Coronary artery (tissue), 2 donors: ENCODE results near the gene CEND1.

Experiments
- DNase-seq: peaks from one replicate; pipeline ENCODE4 v3.0.0-alpha.2; 2017; ENCODE audit warnings: low spot score
- H3K27ac ChIP-seq, 2 donors: fragments of 200-600 bp; sonication (generic); one replicate each; pipeline ENCODE4 v1.5.1; 2016 to 2019
- H3K4me3 ChIP-seq: fragments of 200-600 bp; sonication (generic); 2 replicates; pipeline ENCODE4 v1.5.1; 2016; ENCODE audit warnings: mild to moderate bottlenecking, moderate library complexity
- TF ChIP-seq, protein P1 (sequence below): fragments of 200-600 bp; sonication (generic); IDR thresholded peaks from one replicate; pipeline ENCODE4 v1.5.1; 2019; ENCODE audit warnings: antibody characterized with exemption

CEND1 gene

DNA sequence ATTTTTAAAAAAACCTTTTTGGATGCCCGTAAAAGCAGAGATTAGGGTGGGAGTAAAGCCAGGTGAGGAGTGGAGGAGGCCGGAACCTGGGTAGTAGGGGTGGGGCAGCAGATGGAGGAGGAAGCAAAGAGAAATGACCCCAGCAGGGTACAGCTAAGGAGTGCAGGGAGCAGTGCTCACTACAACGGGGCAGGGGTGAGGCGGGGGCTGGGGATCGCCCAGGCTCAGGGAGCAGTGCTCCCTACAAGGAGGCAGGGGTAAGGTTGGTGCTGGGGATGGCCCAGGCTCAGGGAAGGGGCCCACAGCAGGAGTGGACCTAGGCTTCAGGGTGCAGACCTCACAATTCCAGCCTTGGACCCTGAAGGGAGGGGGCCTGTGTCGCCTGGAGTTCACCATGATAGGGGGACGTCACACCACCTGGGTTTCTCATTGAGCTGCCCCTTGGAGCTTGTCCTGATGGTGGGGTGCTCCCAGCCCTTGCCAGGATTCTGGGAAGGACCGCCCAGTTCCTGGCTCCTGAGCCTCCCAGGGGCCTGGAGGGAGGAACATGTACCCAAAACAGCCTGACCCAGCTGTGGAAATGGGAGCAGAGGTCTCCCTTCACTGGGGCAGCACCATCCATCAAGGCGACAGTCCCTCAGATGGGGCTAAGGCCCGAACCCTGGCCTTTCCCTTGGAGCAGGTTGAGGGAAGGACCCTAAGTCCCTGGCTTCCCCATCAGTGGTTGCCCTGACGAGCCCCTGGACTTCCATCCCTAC, 26.0 kb upstream of the CEND1 start:
- H3K27ac ChIP-seq = no peak overlapping the region
- no peak overlapping the region for H3K4me3 ChIP-seq
- TF ChIP-seq, protein P1, sequence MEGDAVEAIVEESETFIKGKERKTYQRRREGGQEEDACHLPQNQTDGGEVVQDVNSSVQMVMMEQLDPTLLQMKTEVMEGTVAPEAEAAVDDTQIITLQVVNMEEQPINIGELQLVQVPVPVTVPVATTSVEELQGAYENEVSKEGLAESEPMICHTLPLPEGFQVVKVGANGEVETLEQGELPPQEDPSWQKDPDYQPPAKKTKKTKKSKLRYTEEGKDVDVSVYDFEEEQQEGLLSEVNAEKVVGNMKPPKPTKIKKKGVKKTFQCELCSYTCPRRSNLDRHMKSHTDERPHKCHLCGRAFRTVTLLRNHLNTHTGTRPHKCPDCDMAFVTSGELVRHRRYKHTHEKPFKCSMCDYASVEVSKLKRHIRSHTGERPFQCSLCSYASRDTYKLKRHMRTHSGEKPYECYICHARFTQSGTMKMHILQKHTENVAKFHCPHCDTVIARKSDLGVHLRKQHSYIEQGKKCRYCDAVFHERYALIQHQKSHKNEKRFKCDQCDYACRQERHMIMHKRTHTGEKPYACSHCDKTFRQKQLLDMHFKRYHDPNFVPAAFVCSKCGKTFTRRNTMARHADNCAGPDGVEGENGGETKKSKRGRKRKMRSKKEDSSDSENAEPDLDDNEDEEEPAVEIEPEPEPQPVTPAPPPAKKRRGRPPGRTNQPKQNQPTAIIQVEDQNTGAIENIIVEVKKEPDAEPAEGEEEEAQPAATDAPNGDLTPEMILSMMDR = no peak
- DNase-seq = no peak

DNA sequence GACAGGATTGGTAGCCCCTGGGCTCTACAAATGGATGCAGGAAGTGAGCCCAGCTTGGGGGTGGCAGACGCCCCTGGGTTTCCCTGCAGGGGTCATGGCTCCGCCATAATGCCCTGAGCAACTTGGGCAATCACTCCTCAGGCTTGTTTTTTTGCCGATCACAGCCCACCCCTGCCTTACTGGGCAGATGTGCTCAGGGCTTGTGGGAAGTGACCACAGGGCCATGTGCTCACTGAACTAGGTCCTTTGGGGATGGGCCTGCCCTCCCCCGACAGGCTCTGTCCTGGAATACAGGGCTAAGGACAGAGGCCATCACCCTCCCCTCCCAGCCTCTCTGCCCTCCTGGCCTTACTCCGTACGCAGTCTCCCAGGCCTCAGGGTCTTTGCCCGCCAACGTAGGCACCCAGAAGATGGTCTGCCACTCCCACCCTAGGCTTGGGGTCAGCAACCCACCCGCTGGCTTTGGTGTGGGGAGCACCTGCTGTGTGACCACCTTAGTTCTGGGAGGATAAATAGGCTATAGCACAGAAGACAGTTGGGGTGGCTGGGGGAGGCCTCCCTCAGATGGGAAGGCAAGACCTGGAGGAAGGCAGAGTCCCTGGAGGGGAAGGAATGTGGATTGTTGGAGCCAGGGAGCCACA, 23.7 kb upstream of the CEND1 start:
- Histone ChIP-seq H3K4me3 (no peak overlapping the region), H3K27ac (no peak overlapping the region)
- TF ChIP-seq, protein P1 = no peak
- no peak for DNase-seq

DNA sequence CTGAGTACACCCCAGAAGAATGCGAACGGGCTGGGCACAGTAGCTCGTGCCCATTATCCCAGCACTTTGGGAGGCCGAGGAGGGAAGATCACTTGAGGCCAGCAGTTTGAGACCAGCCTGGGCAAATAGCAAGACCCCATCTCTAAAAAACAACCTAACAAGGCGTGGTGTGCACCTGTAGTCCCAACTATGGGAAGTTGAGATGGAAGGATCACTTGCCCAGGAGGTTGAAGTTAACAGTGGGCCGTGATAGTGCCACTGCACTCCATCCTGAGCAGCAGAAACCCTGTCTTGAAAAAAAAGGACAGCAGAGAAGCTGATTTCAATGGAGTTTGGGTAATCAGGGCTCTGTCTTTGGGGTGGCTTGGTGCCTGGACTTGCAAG, 23.2 kb upstream of the CEND1 start:
- no peak overlapping the region for H3K27ac ChIP-seq

DNA sequence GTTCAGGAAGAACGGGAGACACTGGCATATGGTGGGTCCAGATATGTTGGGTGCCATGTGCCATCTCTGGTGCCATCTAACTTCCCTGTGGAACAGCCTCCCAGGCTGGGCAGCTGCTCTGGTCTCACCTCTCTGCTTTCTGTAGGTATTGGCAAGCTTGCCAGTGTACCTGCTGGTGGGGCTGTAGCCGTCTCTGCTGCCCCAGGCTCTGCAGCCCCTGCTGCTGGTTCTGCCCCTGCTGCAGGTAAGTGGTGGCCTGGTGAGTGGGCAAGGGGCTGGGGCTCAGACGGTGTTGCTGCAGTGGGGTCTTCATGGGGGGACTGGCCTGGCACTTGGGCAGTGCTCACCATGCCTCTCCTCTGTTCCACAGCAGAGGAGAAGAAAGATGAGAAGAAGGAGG, 22.5 kb upstream of the CEND1 start:
- Histone ChIP-seq H3K27ac (no peak overlapping the region), H3K4me3 (no peak overlapping the region)
- TF ChIP-seq, protein P1 = no peak
- DNase-seq = no peak

More for the DNA sequence above, 23.2 kb upstream of the CEND1 start:
- TF ChIP-seq, protein P1 = no peak
- no peak for DNase-seq
- H3K4me3 ChIP-seq = no peak overlapping the region

DNA sequence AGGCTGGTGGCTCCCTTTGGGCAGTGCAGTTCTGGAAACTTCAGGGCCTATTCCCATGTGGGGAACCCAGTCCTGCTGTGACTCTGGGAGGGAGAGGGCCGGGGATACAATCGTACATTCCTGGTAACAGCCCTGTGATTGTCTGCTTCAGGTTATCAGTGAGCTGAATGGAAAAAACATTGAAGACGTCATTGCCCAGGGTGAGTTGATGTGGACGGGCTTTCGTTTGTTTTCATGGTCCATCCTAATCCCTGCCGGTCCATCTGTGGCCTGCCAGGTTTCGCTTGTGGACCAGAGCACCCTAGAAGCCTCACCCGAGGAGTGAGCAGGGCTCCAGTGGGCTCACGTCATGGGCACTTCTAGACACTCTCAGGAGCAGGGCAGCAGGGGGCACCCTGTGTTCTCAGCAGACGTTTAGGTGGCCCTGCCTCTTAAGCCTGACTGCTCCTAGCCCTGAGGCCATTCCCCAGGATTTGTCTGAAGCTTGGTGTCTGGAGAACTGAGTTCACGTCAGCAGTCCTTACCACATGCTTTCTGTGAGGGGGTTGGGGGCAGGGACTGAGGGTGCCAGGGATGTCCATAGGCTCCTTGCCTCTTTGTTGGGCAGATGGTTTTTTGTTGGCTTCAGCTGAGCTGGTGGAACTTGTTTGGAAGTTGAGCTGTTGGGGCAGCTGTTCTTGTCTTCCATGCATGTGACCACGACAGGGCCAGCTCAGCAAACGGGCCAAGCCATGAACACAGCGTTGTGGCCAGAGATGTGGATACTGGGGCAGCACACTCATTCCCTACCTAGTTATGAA, 21.8 kb upstream of the CEND1 start:
- Histone ChIP-seq H3K27ac (peak overlapping the region in 1 of 2 donors; percentile 17), H3K4me3 (peak overlapping the region; percentile 43)
- DNase-seq = no peak
- TF ChIP-seq, protein P1 = no peak

DNA sequence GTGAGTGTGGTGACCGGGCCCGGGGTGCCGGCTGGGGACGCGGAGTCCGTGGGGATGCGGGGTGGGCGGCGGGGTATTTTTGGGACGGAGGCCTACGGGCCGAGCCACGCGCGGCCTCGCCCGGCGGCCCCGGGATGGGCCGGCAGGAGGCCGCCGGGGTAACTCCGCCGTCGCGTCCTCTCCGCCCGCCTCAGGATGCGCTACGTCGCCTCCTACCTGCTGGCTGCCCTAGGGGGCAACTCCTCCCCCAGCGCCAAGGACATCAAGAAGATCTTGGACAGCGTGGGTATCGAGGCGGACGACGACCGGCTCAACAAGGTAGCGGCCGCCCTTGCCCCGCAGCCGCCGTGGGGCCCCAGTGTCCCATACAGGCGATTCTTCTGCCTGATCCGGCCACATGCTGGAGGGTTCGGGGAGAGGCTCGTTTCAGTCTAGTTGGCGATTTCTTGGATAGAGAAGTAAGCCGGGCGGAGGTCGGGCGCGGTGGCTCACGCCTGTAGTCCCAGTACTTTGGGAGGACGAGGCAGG, 20.2 kb upstream of the CEND1 start:
- TF ChIP-seq, protein P1 = no peak
- DNase-seq = no peak
- Histone ChIP-seq H3K4me3 (peak overlapping the region; percentile 93), H3K27ac (peak overlapping the region; percentile 94 to 97)
